Nephron (organoid): ENCODE measurements around the gene TMEM53.

Experiments
- H3K27ac Mint-ChIP-seq, 3 experiments: 2 replicates each; pipeline ENCODE4 v1.8.0; 2020; ENCODE audit warnings: mixed read lengths in 3 of 3, mild to moderate bottlenecking in 2 of 3, moderate library complexity in 1 of 3
- H3K27me3 Mint-ChIP-seq: 2 replicates; pipeline ENCODE4 v1.8.0; 2021; ENCODE audit warnings: low read depth, mild to moderate bottlenecking, moderate library complexity, mixed read lengths
- H3K36me3 Mint-ChIP-seq: 2 replicates; pipeline ENCODE4 v1.8.0; 2020; ENCODE audit warnings: low read depth, mixed read lengths
- H3K4me1 Mint-ChIP-seq: 2 replicates; pipeline ENCODE4 v1.8.0; 2020; ENCODE audit warnings: mixed read lengths
- H3K4me3 Mint-ChIP-seq, 3 experiments: 2 replicates each; pipeline ENCODE4 v1.8.0; 2020; ENCODE audit warnings: mild to moderate bottlenecking in 3 of 3, mixed read lengths in 3 of 3, moderate library complexity in 2 of 3
- H3K9me3 Mint-ChIP-seq: 2 replicates; pipeline ENCODE4 v1.8.0; 2020; ENCODE audit warnings: mixed read lengths
- CTCF ChIP-seq, 3 experiments: fragments of 200-600 bp; sonication (generic); IDR thresholded peaks; one replicate each; pipeline ENCODE4 v1.5.0; 2021; ENCODE audit warnings: antibody characterized with exemption in 3 of 3; ENCODE audit not compliant: unreplicated experiment in 3 of 3

The TMEM53 gene

GRCh38 chr1:44674113-44675000, at the start of gene TMEM53, which contains the start of gene ARMH1:
Gene TMEM53 (minus strand): TSS chr1:44674481. CDS start chr1:44674391, 90 bp downstream.
Gene ARMH1 (plus strand): TSS chr1:44674714. CDS start chr1:44689698, 14,984 bp downstream.
- no peaks in the 10 kb centered on the region for H3K27me3 Mint-ChIP-seq
- H3K4me1 Mint-ChIP-seq: peaks cover 28% of the 10 kb centered on the region
- H3K27ac Mint-ChIP-seq: peak within 1 kb of the TSS; percentile 50 to 87 (median 79)
- no peaks in the 10 kb centered on the region for H3K9me3 Mint-ChIP-seq
- TF ChIP-seq CTCF (IDR thresholded peaks at IDR 0.05; ENCODE audit: unreplicated experiment in 3 of 3): no peak
- peaks cover 4% of the 10 kb centered on the region for H3K36me3 Mint-ChIP-seq
- peak within 1 kb of the TSS; percentile 85 to 94 (median 87) for H3K4me3 Mint-ChIP-seq

GRCh38 chr1:44723496-44724295, 49.4 kb upstream of the TMEM53 start:
- H3K9me3 Mint-ChIP-seq: no peaks in the 10 kb centered on the region
- no peak for TF ChIP-seq CTCF (IDR thresholded peaks at IDR 0.05; ENCODE audit: unreplicated experiment in 3 of 3)
- no peak overlapping the region for H3K4me3 Mint-ChIP-seq
- H3K27ac Mint-ChIP-seq: peak overlapping the region in 1 of 3 experiments; percentile 13
- H3K27me3 Mint-ChIP-seq: peaks cover 3% of the 10 kb centered on the region
- H3K4me1 Mint-ChIP-seq: peaks cover 11% of the 10 kb centered on the region
- H3K36me3 Mint-ChIP-seq: no peaks in the 10 kb centered on the region

- Mint-ChIP-seq H3K27ac (peak overlapping the region in 2 of 3 experiments; percentile 13 to 69), H3K27me3 (peaks cover 3% of the 10 kb centered on the region), H3K36me3 (no peaks in the 10 kb centered on the region), H3K4me1 (peaks cover 11% of the 10 kb centered on the region), H3K9me3 (no peaks in the 10 kb centered on the region), H3K4me3 (no peak overlapping the region)
- TF ChIP-seq CTCF (IDR thresholded peaks at IDR 0.05; ENCODE audit: unreplicated experiment in 3 of 3): no peak
These were observed 48.8 kb upstream of the TMEM53 start for GRCh38 chr1:44723064-44723463.

GRCh38 chr1:44721485-44722361, 47.4 kb upstream of the TMEM53 start:
- no peaks in the 10 kb centered on the region for H3K9me3 Mint-ChIP-seq
- H3K4me1 Mint-ChIP-seq: peaks cover 11% of the 10 kb centered on the region
- H3K4me3 Mint-ChIP-seq: no peak overlapping the region
- peaks cover 8% of the 10 kb centered on the region for H3K27me3 Mint-ChIP-seq
- no peaks in the 10 kb centered on the region for H3K36me3 Mint-ChIP-seq
- peak overlapping the region; percentile 83 to 98 (median 94) for H3K27ac Mint-ChIP-seq
- TF ChIP-seq CTCF (IDR thresholded peaks at IDR 0.05; ENCODE audit: unreplicated experiment in 3 of 3): no peak

- TF ChIP-seq CTCF (IDR thresholded peaks at IDR 0.05; ENCODE audit: unreplicated experiment in 3 of 3): no peak
- Mint-ChIP-seq H3K36me3 (no peaks in the 10 kb centered on the region), H3K9me3 (no peaks in the 10 kb centered on the region), H3K4me1 (peaks cover 11% of the 10 kb centered on the region), H3K27me3 (peaks cover 14% of the 10 kb centered on the region), H3K4me3 (no peak overlapping the region), H3K27ac (peak overlapping the region in 1 of 3 experiments; percentile 55)
These were observed 46.0 kb upstream of the TMEM53 start for GRCh38 chr1:44720281-44720680.
